NB4 (cell line): ENCODE data around the gene MSANTD1.

ENCODE experiments used
- DNase-seq: peaks from one replicate; pipeline ENCODE4 v3.0.0; 2010; ENCODE audit warnings: low read depth
- H3K4me3 ChIP-seq: one replicate; pipeline ENCODE4 v1.5.1; 2011; ENCODE audit warnings: mild to moderate bottlenecking, low read depth, low read length, moderate library complexity
- CTCF ChIP-seq: IDR thresholded peaks from one replicate; pipeline ENCODE4 v1.5.1; 2012; ENCODE audit warnings: low read depth, low read length
- MYC ChIP-seq: IDR thresholded peaks from 2 replicates; pipeline ENCODE4 v1.6.1; 2011; ENCODE audit warnings: low read depth, low read length
- POLR2A ChIP-seq: IDR thresholded peaks from 2 replicates; pipeline ENCODE4 v1.6.1; 2011; ENCODE audit warnings: mild to moderate bottlenecking; ENCODE audit not compliant: insufficient read length; ENCODE audit errors: extremely low read depth
- TF ChIP-seq, protein P1 (sequence below): IDR thresholded peaks from 2 replicates; pipeline ENCODE4 v1.6.1; 2011; ENCODE audit warnings: low read depth, low read length

The MSANTD1 gene

GRCh38 chr4:3290476-3290875, 41.5 kb downstream of the MSANTD1 start:
- TF ChIP-seq CTCF = no peak
- TF ChIP-seq, protein P1, sequence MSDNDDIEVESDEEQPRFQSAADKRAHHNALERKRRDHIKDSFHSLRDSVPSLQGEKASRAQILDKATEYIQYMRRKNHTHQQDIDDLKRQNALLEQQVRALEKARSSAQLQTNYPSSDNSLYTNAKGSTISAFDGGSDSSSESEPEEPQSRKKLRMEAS = no peak
- no peak for TF ChIP-seq MYC
- no peak for TF ChIP-seq POLR2A
- no peak for DNase-seq
- H3K4me3 ChIP-seq = no peak overlapping the region

- no peak for DNase-seq
- no peak overlapping the region for H3K4me3 ChIP-seq
Measured at GRCh38 chr4:3290889-3291321, 41.9 kb downstream of the MSANTD1 start.

DNA sequence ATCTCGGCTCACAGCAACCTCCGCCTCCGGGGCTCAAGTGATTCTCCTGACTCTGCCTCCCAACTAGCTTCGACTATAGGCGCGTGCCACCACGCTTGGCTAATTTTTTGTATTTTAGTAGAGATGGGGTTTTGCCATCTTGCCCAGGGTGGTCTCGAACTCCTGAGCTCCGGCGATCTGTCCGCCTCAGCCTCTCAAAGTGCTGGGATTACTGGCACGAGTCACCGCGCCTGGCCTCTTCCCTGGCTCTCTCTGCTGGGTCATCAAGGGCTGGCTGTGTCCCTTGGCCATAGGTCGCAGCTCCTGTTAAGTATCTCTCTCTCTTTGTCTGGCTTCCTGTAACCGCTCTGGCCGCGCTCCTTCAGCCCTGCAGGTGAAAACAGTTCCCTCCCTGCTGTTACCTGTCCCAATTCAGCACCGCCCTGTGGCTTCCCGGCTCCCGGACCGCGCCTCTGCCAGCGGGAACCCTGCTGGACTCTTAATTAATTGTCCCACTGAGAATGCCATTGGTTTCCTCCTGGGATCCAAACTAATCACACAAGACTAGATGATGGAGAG, 42.5 kb downstream of the MSANTD1 start:
- H3K4me3 ChIP-seq = peak overlapping the region; percentile 71
- TF ChIP-seq MYC (no peak), POLR2A (no peak), CTCF (no peak)
- TF ChIP-seq, protein P1 = no peak
- DNase-seq = no peak

More at GRCh38 chr4:3290889-3291321, 41.9 kb downstream of the MSANTD1 start:
- TF ChIP-seq POLR2A (no peak), CTCF (no peak), MYC (no peak)
- TF ChIP-seq, protein P1 = no peak

- H3K4me3 ChIP-seq = peak overlapping the region; percentile 71
- DNase-seq = peak; percentile 74
- TF ChIP-seq POLR2A (no peak), CTCF (no peak), MYC (no peak)
- TF ChIP-seq, protein P1 = no peak
Measured at GRCh38 chr4:3291969-3292570, 43.1 kb downstream of the MSANTD1 start.

GRCh38 chr4:3292571-3293400, 43.8 kb downstream of the MSANTD1 start, which contains the start of gene RGS12:
Gene RGS12 (plus strand): TSS chr4:3293021. CDS start chr4:3316171, 23,150 bp downstream.
- TF ChIP-seq MYC (peak; percentile 72), POLR2A (peak; percentile 71), CTCF (no peak)
- TF ChIP-seq, protein P1 = peak; percentile 75
- peak within 1 kb of the TSS; percentile 71 for H3K4me3 ChIP-seq
- DNase-seq = peak; percentile 97
